Mammary epithelial cell (primary cell): ENCODE measurements around the gene SCUBE1.

Experiments used
- CTCF ChIP-seq, 2 donors: IDR thresholded peaks in 1 of 2; conservative IDR thresholded peaks in 1 of 2; 2 replicates each; pipeline ENCODE4 v1.5.1; 2011 to 2012; ENCODE audit warnings: inconsistent platforms in 2 of 2, low read length in 2 of 2, mild to moderate bottlenecking in 2 of 2, control low read depth in 1 of 2, low read depth in 1 of 2; ENCODE audit not compliant: insufficient read depth in 1 of 2; ENCODE audit errors: extremely low read depth in 1 of 2
- EZH2 ChIP-seq: IDR thresholded peaks from 2 replicates; pipeline ENCODE4 v1.6.1; 2012; ENCODE audit warnings: low read length, inconsistent platforms, borderline replicate concordance

- TF ChIP-seq CTCF (conservative IDR thresholded peaks at IDR 0.05 in 1 of 2, IDR thresholded peaks at IDR 0.05 in 1 of 2; ENCODE audit: extremely low read depth in 1 of 2, insufficient read depth in 1 of 2, low read depth in 1 of 2, low read length in 2 of 2) (no peak), EZH2 (no peak)
These were observed 194.6 kb downstream of the SCUBE1 start for GRCh38 chr22:43148581-43148980.
